Testis (tissue), 2 donors: ENCODE measurements around the gene ZPR1.

Experiments
- POLR2A ChIP-seq: fragments of 450-650 bp; IDR thresholded peaks from one replicate; pipeline ENCODE4 v1.6.1; 2017; ENCODE audit warnings: antibody characterized with exemption, mild to moderate bottlenecking, moderate library complexity
- TF ChIP-seq, protein P1 (sequence below), 3 experiments: fragments of 450-650 bp in 2 of 3; fragments of 200-600 bp in 1 of 3; sonication (generic) in 1 of 3; IDR thresholded peaks; one replicate each; pipeline ENCODE4 v1.5.1; 2016 to 2019; ENCODE audit warnings: antibody characterized with exemption in 3 of 3, mild to moderate bottlenecking in 2 of 3, moderate library complexity in 1 of 3

DNA sequence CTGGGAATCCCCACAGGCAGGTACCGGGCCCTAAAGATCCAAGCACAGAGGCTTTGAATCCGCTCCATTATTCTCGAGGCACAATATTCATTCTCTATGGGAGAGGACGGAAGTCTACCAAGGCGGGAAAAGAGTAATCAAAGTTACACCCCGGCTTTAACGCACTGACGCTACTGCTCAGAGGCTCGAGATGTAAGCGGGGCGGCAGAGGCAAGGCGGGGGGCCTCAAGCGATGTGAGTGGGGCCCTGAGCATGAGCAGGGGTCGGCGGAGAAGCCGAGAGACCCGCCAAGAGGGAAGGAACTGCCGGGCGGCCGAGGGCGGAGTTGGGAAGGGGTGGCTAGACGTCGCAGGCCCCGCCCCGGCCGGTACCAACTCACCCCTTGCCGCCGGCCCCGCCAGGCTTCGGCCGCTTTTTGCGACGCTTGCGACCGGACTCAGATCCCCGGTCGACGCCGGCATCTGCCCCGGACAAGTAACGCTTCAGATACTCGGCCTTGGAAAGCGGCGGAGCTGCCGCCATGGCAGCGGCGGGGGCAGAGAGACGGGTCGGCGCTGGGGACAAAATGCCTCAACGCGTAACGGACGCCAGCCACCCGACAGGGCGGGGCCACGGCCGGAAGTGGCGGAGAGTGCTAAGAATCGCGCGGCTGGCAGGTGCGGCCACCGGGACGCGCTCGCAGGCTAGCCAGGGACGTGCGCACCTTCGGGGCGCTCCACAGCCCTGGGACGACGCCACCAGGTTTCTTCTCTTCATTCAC is 15.2 kb downstream of the ZPR1 start, which contains the start of gene BUD13:
- TF ChIP-seq, protein P1, sequence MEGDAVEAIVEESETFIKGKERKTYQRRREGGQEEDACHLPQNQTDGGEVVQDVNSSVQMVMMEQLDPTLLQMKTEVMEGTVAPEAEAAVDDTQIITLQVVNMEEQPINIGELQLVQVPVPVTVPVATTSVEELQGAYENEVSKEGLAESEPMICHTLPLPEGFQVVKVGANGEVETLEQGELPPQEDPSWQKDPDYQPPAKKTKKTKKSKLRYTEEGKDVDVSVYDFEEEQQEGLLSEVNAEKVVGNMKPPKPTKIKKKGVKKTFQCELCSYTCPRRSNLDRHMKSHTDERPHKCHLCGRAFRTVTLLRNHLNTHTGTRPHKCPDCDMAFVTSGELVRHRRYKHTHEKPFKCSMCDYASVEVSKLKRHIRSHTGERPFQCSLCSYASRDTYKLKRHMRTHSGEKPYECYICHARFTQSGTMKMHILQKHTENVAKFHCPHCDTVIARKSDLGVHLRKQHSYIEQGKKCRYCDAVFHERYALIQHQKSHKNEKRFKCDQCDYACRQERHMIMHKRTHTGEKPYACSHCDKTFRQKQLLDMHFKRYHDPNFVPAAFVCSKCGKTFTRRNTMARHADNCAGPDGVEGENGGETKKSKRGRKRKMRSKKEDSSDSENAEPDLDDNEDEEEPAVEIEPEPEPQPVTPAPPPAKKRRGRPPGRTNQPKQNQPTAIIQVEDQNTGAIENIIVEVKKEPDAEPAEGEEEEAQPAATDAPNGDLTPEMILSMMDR (IDR thresholded peaks at IDR 0.05) = no peak
- TF ChIP-seq POLR2A = no peak
